ENCODE measurements around the gene GARRE1.
A peak's percentile ranks its signal among the peaks of the same experiment; 100 is the strongest.
"Not testable (repeated sequence)": the region's sequence is repeated elsewhere in the genome, so short reads cannot be mapped to it uniquely, and the experiment has no call there.

GARRE1 gene, protein sequence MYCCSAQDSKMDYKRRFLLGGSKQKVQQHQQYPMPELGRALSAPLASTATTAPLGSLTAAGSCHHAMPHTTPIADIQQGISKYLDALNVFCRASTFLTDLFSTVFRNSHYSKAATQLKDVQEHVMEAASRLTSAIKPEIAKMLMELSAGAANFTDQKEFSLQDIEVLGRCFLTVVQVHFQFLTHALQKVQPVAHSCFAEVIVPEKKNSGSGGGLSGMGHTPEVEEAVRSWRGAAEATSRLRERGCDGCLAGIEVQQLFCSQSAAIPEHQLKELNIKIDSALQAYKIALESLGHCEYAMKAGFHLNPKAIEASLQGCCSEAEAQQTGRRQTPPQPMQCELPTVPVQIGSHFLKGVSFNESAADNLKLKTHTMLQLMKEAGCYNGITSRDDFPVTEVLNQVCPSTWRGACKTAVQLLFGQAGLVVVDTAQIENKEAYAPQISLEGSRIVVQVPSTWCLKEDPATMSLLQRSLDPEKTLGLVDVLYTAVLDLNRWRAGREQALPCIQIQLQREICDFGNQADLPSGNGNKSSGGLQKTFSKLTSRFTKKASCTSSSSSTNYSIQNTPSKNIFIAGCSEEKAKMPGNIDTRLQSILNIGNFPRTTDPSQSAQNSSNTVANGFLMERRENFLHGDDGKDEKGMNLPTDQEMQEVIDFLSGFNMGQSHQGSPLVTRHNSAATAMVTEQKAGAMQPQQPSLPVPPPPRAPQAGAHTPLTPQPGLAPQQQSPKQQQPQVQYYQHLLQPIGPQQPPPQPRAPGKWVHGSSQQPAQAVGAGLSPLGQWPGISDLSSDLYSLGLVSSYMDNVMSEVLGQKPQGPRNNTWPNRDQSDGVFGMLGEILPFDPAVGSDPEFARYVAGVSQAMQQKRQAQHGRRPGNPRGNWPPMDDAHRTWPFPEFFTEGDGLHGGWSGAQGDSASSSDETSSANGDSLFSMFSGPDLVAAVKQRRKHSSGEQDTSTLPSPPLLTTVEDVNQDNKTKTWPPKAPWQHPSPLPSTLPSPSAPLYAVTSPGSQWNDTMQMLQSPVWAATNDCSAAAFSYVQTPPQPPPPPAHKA (N-terminal part only)

DNA sequence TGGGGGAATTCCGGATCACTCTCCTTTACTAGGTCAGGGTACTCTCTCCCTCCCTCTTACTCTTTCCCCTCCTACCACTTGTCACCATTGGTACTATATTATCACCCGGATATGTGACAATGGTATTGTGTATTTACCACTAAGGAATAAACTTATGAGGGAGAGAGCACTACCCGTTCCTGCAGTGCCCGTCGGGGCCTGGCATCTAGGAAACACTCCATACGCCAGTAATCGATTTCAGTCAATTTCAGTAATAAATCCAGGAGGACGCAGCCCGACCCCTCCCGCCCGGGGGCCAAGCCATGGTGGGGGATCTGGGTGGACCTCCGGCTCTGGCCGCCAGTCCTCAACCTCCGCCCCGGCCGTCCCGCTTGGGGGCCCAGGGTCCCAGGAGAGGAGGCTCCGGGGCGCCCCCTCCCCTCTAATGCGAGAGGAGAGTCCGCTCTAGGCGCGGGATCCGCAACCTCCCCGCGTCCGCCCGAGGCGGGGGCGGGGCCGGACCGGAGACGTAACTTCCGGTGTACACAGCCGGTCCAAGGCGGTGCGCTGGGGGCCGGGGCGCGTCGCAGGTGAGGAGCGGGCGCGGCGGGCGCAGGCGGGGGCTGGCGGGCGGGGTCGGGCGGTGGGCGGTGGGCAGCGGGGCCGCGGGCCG lies at the start of gene GARRE1:
Gene GARRE1, plus strand, starts transcription at position 509 of the 652 bp plus-strand sequence. CDS start 45,920 bp downstream, outside the sequence.
- FAIRE-seq (no peak), DNase-seq (ENCODE audit: insufficient read length, low spot score) (peak; percentile 73)
- TF ChIP-seq, protein P1, sequence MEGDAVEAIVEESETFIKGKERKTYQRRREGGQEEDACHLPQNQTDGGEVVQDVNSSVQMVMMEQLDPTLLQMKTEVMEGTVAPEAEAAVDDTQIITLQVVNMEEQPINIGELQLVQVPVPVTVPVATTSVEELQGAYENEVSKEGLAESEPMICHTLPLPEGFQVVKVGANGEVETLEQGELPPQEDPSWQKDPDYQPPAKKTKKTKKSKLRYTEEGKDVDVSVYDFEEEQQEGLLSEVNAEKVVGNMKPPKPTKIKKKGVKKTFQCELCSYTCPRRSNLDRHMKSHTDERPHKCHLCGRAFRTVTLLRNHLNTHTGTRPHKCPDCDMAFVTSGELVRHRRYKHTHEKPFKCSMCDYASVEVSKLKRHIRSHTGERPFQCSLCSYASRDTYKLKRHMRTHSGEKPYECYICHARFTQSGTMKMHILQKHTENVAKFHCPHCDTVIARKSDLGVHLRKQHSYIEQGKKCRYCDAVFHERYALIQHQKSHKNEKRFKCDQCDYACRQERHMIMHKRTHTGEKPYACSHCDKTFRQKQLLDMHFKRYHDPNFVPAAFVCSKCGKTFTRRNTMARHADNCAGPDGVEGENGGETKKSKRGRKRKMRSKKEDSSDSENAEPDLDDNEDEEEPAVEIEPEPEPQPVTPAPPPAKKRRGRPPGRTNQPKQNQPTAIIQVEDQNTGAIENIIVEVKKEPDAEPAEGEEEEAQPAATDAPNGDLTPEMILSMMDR (IDR thresholded peaks at IDR 0.05; ENCODE audit: insufficient read depth, missing control alignments) = no peak

DNA sequence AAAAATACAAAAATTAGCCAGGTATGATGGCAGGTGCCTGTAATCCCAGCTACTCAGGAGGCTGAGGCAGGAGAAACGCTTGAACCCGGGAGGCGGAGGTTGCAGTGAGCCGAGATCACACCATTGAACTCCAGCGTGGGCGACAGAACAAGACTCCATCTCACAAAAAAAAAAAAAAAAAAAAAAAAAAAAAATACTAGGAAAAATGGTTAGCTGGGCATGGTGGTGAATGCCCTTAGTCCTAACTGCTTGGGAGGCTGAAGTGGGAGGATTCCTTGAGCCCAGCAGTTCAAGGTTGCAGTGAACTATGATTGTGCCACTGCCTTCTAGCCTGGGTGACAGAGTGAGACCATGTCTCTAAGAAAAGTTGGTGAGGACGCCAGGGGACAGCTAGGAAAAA lies 49.0 kb upstream of the GARRE1 start:
- FAIRE-seq; DNase-seq (ENCODE audit: insufficient read length, low spot score): not testable (repeated sequence)

DNA sequence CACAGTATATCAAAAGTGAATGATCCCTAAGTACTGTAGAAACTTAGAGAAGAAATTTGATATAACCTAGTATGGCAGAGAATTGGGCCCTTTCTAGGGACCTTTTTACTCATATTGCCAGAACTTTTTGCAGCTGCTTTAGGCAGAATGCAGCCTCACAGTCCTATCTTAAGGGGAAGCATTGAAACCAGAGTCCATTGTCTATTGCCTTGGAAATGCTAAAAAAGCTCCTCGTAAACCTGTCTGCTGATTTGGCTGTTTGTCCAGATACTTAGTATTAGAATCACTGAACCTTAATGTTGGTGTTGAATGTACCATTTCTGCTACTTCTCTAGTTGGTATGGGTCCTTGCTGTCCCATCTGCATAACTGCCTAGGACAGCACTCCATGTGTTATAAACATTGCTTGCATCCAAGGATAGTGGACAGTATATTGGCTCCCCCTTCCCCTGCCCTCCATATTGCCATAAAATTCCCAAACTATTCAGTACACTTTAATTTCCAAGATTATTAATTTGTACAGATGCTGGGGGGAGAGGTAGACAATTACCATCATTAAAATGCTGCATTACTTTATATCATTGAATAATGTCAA lies 46.0 kb upstream of the GARRE1 start:
- TF ChIP-seq, protein P1 (IDR thresholded peaks at IDR 0.05; ENCODE audit: insufficient read depth, missing control alignments) = no peak
- DNase-seq (ENCODE audit: insufficient read length, low spot score) = no peak
- FAIRE-seq = no peak

DNA sequence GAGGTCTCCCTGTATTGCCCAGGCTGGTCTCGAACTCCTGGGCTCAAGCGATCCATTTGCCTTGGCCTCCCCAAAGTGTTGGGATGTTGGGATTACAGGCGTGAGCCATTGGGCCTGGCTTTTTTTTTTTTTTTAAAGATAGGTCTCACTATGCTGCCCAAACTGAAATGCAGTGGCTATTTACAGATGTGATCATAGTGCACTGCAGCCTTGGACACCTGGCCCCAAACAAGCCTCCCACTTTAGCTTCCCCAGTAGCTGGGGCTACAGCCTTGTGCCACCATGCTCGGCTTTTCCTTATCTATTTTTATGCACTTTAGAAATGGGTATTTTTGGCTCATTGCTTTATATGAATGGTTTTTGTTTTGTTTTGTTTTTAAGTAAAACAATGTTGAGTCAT lies 44.6 kb upstream of the GARRE1 start:
- TF ChIP-seq, protein P1 (IDR thresholded peaks at IDR 0.05; ENCODE audit: insufficient read depth, missing control alignments) = no peak
- DNase-seq (ENCODE audit: insufficient read length, low spot score) (no peak), FAIRE-seq (no peak)

- FAIRE-seq (no peak), DNase-seq (ENCODE audit: insufficient read length, low spot score) (no peak)
- TF ChIP-seq, protein P1 (IDR thresholded peaks at IDR 0.05; ENCODE audit: insufficient read depth, missing control alignments) = no peak
These were observed 41.1 kb upstream of the GARRE1 start for GRCh38 chr19:34213283-34213682.

GRCh38 chr19:34214040-34214439 lies 40.3 kb upstream of the GARRE1 start:
- DNase-seq (ENCODE audit: insufficient read length, low spot score) = no peak
- TF ChIP-seq, protein P1 (IDR thresholded peaks at IDR 0.05; ENCODE audit: insufficient read depth, missing control alignments) = no peak
- FAIRE-seq = no peak
